Psoas muscle (tissue), 8 donors: Measurements from ENCODE around the gene COG2. TPM values are rescaled to one million over a fixed set of nuclear protein-coding genes. Genes with fewer than 3 reads are reported as not detected.

ENCODE experiments used
- ATAC-seq, 4 donors: fragments of 200-7000 bp; cut with Tn5 transposase; one replicate each; pipeline ENCODE4 v1.9.1; 2020; ENCODE audit warnings: moderate library complexity in 3 of 4, mild to moderate bottlenecking in 2 of 4
- DNase-seq, 2 donors: peaks; one replicate each; pipeline ENCODE4 v3.0.0-alpha.2; 2020
- H3K27ac ChIP-seq: fragments of 200-600 bp; one replicate; pipeline ENCODE4 v1.8.0; 2022
- H3K27me3 ChIP-seq, 3 donors: fragments of 200-600 bp in 1 of 3; one replicate each; pipeline versions ENCODE4 v1.6.1 to v1.8.0; 2013 to 2022; ENCODE audit warnings: low read length in 2 of 3, mild to moderate bottlenecking in 2 of 3, moderate library complexity in 1 of 3; ENCODE audit not compliant: insufficient read depth in 3 of 3
- H3K36me3 ChIP-seq, 2 donors: fragments of 200-600 bp in 1 of 2; one replicate each; pipeline versions ENCODE4 v1.6.1 to v1.8.0; 2013 to 2022; ENCODE audit warnings: low read depth in 1 of 2, mild to moderate bottlenecking in 1 of 2, moderate library complexity in 1 of 2; ENCODE audit not compliant: insufficient read depth in 1 of 2
- H3K4me1 ChIP-seq: fragments of 200-600 bp; one replicate; pipeline ENCODE4 v1.8.0; 2022
- H3K4me3 ChIP-seq: fragments of 200-600 bp; one replicate; pipeline ENCODE4 v1.8.0; 2022; ENCODE audit warnings: mild to moderate bottlenecking
- H3K9me3 ChIP-seq: fragments of 200-600 bp; one replicate; pipeline ENCODE4 v1.8.0; 2022
- WGBS, 3 donors: extraction: QIAGEN DNeasy Blood & Tissue Kit; methylation state at CpG; one replicate each; pipeline versions ENCODE4 v1.1.6 to v1.1.7; 2013; 5-methylcytosine and 5-hydroxymethylcytosine counted together
- intact Hi-C, 2 donors: fragments of 100-400 bp; cut with DNase I; formaldehyde crosslinking; loops; one replicate each; pipeline versions ENCODE4 v1.11.0 to v1.14.2; 2022
- polyA plus RNA-seq, 3 donors: library from polyadenylated mRNA; stranded (reverse); fragments of 200-250 nt; gene quantifications; one replicate each; pipeline ENCODE4 v1.2.3, GENCODE V29; 2013
- total RNA-seq, 4 donors: library from RNA; stranded (reverse); fragmentation: NEBNext Ultra II Directional in 2 of 4; extraction: Animal tissue kit (Norgen Biotek cat#: 25700) in 2 of 4; gene quantifications; one replicate each; pipeline versions ENCODE4 v1.2.1 to v1.2.4, GENCODE V29; 2021 to 2023
- TF ChIP-seq, protein P1 (sequence below): fragments of 200-600 bp; IDR thresholded peaks from one replicate; pipeline ENCODE4 v1.8.0; 2022; ENCODE audit warnings: antibody characterized with exemption
- donor health status: healthy with polysubstance abuse.
- donor health status: DM: no; HTN: no; CAD: no; lungs with moderate emphysema.
- donor health status: Bipolar disorder and iron deficiency.
- donor health status: healthy.
- donor health status: DM: yes; HTN: yes; CAD: no.
- donor health status: DM: no; HTN: no; CAD: no.
- donor health status: DM: no; HTN: no; CAD: no.
- donor health status: DM: yes; HTN: yes; CAD: no.

Gene COG2
- total and polyA plus RNA-seq, 7 donors = 11.9 to 30.5 (median 21.3) TPM

DNA sequence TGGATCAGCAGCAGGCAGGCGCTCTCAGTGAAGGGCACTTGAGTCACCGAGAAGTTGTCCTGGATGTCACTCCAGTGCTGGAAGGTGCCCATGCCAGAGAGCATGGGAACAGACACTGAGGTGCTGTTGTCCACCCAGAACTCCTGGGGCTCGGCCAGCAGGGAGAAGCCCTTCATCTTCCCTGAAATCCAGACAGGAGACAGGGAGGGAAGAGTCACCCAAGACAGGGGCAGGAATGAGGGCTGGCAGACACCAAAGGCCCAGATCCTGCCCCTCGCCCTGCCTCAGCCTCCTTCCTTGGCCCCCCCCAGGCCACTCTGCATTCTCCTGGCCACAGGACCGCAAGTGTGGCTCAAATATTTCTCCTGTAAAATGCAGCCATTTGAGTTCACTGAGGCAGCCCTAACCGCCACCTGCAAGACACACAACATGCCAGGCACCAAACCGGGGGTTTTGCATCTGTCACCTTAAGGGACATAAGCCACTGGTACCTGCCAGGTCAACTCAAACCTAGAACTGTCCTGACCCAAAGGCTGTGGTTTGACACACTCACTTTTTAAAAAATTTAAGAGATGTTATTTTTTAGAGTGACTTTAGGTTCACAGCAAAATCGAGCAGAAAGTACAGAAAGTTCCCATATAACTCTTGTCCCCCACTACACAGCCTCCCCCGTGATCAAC lies 63.9 kb downstream of the COG2 start:
- Histone ChIP-seq H3K9me3 (no peaks in the 10 kb centered on the region), H3K27ac (no peak overlapping the region), H3K4me3 (no peak overlapping the region), H3K27me3 (no peaks in the 10 kb centered on the region), H3K36me3 (peaks cover 0 to 53% of the 10 kb centered on the region in 2 donors), H3K4me1 (peaks cover 3% of the 10 kb centered on the region)
- ATAC-seq = no peak
- 85 to 91% (median 88%) methylated on average over 9 of the region's 9 CpGs for WGBS, 3 donors
- TF ChIP-seq, protein P1, sequence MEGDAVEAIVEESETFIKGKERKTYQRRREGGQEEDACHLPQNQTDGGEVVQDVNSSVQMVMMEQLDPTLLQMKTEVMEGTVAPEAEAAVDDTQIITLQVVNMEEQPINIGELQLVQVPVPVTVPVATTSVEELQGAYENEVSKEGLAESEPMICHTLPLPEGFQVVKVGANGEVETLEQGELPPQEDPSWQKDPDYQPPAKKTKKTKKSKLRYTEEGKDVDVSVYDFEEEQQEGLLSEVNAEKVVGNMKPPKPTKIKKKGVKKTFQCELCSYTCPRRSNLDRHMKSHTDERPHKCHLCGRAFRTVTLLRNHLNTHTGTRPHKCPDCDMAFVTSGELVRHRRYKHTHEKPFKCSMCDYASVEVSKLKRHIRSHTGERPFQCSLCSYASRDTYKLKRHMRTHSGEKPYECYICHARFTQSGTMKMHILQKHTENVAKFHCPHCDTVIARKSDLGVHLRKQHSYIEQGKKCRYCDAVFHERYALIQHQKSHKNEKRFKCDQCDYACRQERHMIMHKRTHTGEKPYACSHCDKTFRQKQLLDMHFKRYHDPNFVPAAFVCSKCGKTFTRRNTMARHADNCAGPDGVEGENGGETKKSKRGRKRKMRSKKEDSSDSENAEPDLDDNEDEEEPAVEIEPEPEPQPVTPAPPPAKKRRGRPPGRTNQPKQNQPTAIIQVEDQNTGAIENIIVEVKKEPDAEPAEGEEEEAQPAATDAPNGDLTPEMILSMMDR = no peak
- no peak for DNase-seq
- intact Hi-C loops = no loop called here

DNA sequence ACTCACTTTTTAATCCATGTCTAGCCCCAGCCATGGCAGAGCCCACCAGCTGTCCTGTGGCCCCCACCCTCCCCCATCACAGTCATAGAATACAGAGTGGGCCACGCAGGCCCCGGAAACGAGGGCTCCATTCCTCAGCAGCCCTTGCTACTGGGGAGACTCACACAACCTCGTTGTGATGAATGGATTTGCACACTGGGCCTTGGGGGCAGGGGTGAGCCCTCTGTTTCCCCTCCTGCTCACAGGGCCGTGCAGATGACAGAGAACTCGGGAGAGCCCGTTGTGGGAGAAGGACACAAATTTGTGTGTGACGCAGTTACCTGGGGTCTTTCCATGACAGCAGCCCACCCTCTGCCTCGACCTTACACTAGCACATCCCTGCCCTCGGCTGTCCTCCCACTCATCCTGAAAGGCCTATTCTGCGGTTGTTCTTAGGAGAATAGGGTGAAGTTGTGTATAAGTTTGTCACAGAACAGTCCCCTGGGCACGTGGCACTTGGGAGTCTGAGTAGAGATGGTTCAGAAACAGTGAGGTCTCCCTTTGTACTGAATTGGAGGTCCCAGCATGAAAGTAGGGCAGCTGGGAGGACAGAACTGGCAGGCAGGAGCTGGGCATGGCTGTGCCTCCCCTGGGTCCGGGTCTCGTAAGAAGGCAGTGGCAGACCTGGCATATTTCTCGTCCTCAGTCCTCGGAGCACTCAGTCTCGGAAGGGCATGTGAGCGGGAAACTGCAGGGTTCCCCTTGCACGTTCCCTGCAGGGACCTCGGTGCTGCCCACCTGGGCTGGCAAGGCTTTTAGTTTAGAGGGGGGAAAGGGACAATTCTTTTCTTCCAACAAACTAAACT lies 64.8 kb downstream of the COG2 start:
- 87 to 88% (median 87%) methylated on average over 20 of the region's 20 CpGs for WGBS, 3 donors
- intact Hi-C loops = no loop called here
- Histone ChIP-seq H3K36me3 (peaks cover 0 to 44% of the 10 kb centered on the region in 2 donors), H3K4me1 (peaks cover 3% of the 10 kb centered on the region), H3K4me3 (no peak overlapping the region), H3K27ac (no peak overlapping the region), H3K27me3 (no peaks in the 10 kb centered on the region), H3K9me3 (no peaks in the 10 kb centered on the region)
- ATAC-seq (no peak), DNase-seq (no peak)
- TF ChIP-seq, protein P1 = no peak

DNA sequence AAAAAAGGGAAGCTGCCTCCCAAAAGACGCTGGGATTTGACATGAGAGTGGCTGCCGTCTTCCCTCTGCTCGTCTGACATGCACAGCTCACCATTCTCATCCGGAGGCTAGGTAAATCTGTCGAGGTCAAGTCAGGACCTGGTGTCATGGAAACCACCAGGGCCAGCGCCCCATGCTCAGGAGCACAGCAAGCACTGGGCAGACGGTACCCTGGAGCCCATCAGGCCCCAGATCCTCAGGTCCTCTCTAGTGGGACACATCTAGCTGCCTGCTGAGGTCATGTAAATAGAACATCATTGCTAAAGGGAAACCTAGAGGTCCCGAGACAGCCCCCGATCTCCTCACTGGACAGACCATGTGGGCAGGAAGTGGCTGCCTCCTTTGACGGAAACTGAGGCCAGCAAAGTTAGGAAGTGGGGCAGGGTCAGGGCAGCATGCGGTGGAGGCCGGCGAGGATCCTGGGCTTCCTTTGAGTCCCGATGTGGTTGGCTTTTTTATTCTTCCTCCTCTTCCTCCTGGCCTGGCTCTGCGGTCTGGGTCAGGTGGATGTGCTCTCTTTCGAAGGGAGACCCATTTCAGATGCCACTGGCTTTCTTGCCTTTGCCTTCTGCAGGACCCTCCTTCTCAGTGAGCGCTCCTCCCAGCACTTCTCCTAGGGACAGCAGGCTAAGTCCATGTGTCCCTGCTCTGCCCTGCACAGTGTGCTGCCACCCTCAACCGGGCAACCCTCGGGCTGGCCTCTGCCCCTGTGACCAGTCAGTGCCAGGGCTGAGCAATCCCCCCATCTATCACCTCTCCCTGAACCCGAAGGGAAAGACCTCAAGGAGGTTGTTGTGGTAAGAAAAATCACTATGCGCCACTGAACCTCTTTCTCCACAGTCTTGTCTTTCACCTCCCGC lies 65.7 kb downstream of the COG2 start:
- WGBS, 3 donors = 72 to 74% (median 73%) methylated on average over 22 of the region's 22 CpGs
- intact Hi-C loops = no loop called here
- Histone ChIP-seq H3K4me1 (peaks cover 3% of the 10 kb centered on the region), H3K9me3 (no peaks in the 10 kb centered on the region), H3K4me3 (no peak overlapping the region), H3K27me3 (no peaks in the 10 kb centered on the region), H3K27ac (no peak overlapping the region), H3K36me3 (peaks cover 0 to 35% of the 10 kb centered on the region in 2 donors)
- ATAC-seq (peak in 2 of 4 donors; percentile 8 to 26), DNase-seq (peak in 1 of 2 donors; percentile 32)
- TF ChIP-seq, protein P1 = no peak

DNA sequence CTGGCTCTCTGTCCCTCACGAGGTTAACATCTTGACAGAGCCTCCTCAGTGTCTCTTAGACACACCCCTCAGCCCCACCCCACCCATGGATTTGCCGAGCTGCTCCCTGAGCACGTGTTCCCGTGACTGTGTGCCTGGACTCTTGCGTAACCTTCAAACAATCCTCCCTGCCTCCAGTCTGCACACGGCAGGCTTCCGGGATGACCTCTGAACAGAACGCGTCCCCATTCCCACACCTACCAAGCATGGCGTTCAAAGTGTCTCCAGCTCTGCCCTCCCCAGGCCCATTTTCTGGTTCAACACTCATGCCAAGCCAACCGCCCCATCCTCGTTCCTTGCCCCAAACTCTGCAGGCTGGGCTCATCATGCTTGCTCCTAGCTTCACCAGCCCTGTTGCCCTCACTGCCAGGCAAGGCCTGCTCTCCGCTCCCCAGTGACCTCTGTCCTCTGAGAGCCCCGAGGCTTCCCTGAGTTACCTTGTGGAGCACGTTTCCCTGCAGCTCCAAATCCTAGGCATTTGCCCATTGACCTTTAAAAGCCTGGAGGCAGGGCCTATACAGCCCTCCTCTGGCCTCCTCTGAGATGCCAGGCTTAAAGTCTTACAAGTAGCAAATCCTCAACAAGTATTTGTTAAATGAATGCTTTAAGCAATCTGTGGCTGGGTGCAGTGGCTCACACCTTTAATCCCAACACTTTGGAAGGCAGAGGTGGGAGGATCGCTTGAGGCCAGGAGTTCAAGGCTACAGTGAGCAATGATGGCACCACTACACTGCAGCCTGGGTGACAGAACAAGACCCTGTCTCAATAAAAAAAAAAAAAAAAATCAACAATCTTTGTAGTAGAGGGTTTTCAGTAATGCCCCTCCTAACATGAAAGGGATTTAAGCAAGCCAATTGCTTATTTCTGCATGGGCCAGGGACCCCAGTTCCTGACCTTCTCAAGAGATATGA lies 66.6 kb downstream of the COG2 start:
- ATAC-seq (peak; percentile 64 to 91 (median 80)), DNase-seq (peak; percentile 51 to 79)
- intact Hi-C loops = no loop called here
- Histone ChIP-seq H3K27ac (no peak overlapping the region), H3K9me3 (no peaks in the 10 kb centered on the region), H3K27me3 (no peaks in the 10 kb centered on the region), H3K4me3 (no peak overlapping the region), H3K4me1 (peaks cover 9% of the 10 kb centered on the region), H3K36me3 (peaks cover 0 to 26% of the 10 kb centered on the region in 2 donors)
- WGBS, 3 donors = 63 to 71% (median 66%) methylated on average over 16 of the region's 16 CpGs
- TF ChIP-seq, protein P1 = no peak
